D721Med (cell line): Measurements from ENCODE around the gene PRPSAP1.

Source experiments
- DNase-seq: peaks from one replicate; pipeline ENCODE4 v3.0.0; 2011; ENCODE audit warnings: low spot score; ENCODE audit not compliant: insufficient read length
- FAIRE-seq: peaks from 2 replicates; lab custom pipeline; 2011; peaks lifted over from hg19 to GRCh38; lab: Jason Lieb, UNC
- TF ChIP-seq, protein P1 (sequence below): IDR thresholded peaks from 2 replicates; pipeline ENCODE4 v1.5.1; 2012; ENCODE audit warnings: mild to moderate bottlenecking, control low read depth; ENCODE audit not compliant: insufficient read depth; ENCODE audit errors: missing control alignments

PRPSAP1 gene

GRCh38 chr17:76345377-76345974 is 8.2 kb downstream of the PRPSAP1 start:
- DNase-seq = no peak
- no peak for FAIRE-seq
- TF ChIP-seq, protein P1, sequence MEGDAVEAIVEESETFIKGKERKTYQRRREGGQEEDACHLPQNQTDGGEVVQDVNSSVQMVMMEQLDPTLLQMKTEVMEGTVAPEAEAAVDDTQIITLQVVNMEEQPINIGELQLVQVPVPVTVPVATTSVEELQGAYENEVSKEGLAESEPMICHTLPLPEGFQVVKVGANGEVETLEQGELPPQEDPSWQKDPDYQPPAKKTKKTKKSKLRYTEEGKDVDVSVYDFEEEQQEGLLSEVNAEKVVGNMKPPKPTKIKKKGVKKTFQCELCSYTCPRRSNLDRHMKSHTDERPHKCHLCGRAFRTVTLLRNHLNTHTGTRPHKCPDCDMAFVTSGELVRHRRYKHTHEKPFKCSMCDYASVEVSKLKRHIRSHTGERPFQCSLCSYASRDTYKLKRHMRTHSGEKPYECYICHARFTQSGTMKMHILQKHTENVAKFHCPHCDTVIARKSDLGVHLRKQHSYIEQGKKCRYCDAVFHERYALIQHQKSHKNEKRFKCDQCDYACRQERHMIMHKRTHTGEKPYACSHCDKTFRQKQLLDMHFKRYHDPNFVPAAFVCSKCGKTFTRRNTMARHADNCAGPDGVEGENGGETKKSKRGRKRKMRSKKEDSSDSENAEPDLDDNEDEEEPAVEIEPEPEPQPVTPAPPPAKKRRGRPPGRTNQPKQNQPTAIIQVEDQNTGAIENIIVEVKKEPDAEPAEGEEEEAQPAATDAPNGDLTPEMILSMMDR = no peak

- DNase-seq (no peak), FAIRE-seq (no peak)
- TF ChIP-seq, protein P1 = no peak
Observed at GRCh38 chr17:76343106-76343505, 10.6 kb downstream of the PRPSAP1 start.

DNA sequence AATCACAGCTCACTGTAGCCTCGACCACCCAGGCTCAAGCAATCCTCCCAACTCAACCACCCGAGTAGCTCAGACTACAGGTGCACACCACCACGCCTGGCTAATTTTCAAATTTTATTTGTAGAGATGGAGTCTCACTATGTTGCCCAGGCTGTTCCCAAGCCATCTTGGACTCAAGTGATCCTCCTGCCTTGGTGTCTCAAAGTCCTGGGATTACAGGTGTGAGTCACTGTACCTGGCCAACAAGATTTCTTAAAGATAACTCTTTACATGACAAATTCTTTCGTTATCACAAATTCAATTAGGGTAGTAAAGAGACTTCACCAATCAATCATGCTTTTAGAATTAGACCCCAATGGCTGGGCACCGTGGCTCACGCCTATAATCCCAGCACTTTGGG is 12.4 kb downstream of the PRPSAP1 start:
- TF ChIP-seq, protein P1 = no peak
- FAIRE-seq = no peak
- no peak for DNase-seq

GRCh38 chr17:76337413-76337777 is 16.3 kb downstream of the PRPSAP1 start:
- DNase-seq = no peak

GRCh38 chr17:76336756-76337412 is 16.8 kb downstream of the PRPSAP1 start:
- FAIRE-seq (no peak), DNase-seq (no peak)
- TF ChIP-seq, protein P1 = no peak

More at GRCh38 chr17:76337413-76337777, 16.3 kb downstream of the PRPSAP1 start:
- TF ChIP-seq, protein P1 = no peak
- no peak for FAIRE-seq

DNA sequence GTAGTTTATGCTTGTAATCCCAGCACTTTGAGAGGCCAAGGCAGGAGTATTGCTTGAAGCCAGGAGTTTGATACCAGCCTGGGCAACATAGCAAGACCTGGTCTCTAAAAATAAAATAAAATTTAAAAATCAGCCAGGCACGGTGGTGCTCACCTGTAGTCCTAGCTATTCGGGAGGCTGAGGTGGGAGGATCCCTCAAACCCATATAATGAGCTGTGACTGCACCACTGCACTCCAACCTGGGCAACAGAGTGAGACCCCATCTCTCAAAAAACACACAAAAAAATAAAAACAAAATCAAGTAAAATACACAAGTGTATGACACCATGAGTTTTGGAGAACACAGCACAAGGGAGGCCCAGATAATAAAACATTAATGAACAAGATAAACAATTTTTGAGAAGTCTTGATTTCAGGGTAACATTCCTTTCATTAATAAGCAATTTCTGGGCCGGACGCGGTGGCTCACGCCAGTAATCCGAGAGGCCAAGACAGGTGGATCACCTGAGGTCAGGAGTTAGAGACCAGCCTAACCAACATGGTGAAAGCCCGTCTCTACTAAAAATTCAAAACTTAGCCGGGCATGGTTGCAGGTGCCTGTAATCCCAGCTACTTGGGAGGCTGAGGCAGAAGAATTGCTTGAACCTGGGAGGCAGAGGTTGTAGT is 17.9 kb downstream of the PRPSAP1 start:
- TF ChIP-seq, protein P1 = no peak
- DNase-seq (no peak), FAIRE-seq (no peak)
